ENCODE data around the gene JMJD6.

DNA sequence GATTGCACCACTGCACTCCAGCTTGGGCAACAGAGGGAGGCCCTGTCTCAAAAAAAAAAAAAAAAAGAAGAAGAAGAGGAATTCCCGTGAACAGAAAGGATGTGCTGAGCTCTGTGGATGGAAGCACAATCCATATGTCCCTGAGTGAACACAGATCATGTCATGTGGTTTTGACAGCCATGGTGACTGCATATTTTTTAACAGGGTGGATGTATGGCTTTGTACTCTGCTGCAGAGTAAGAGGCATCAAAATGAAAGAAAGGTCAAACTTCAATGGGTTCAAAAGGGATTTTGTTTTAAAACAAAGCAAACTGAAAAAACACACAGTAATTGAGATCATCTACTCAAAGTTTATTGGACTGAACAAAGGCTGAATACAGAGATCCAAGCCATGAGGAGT is 47.2 kb downstream of the JMJD6 start:
- TF ChIP-seq, protein P1, sequence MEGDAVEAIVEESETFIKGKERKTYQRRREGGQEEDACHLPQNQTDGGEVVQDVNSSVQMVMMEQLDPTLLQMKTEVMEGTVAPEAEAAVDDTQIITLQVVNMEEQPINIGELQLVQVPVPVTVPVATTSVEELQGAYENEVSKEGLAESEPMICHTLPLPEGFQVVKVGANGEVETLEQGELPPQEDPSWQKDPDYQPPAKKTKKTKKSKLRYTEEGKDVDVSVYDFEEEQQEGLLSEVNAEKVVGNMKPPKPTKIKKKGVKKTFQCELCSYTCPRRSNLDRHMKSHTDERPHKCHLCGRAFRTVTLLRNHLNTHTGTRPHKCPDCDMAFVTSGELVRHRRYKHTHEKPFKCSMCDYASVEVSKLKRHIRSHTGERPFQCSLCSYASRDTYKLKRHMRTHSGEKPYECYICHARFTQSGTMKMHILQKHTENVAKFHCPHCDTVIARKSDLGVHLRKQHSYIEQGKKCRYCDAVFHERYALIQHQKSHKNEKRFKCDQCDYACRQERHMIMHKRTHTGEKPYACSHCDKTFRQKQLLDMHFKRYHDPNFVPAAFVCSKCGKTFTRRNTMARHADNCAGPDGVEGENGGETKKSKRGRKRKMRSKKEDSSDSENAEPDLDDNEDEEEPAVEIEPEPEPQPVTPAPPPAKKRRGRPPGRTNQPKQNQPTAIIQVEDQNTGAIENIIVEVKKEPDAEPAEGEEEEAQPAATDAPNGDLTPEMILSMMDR (IDR thresholded peaks at IDR 0.05): no peak
- no peak for TF ChIP-seq POLR2A (IDR thresholded peaks at IDR 0.05)
